HG03460 (cell line): ENCODE data around the gene CASP6.

Experiments used
- ATAC-seq: cut with Tn5 transposase; IDR thresholded peaks from one replicate; pipeline ENCODE4 v1.9.1; 2021; ENCODE audit not compliant: unreplicated experiment

Gene CASP6

GRCh38 chr4:109673303-109673702 is 29.9 kb downstream of the CASP6 start:
- ATAC-seq, result no peak

- no peak for ATAC-seq
Measured at GRCh38 chr4:109672169-109672930, 30.9 kb downstream of the CASP6 start.

GRCh38 chr4:109671350-109671749 is 31.9 kb downstream of the CASP6 start:
- no peak for ATAC-seq

- ATAC-seq, result no peak
Measured at GRCh38 chr4:109665783-109666485, 37.3 kb downstream of the CASP6 start.

- no peak for ATAC-seq
Measured at GRCh38 chr4:109662771-109663170, 40.5 kb downstream of the CASP6 start.

- no peak for ATAC-seq
Measured at GRCh38 chr4:109662116-109662515, 41.1 kb downstream of the CASP6 start.

- ATAC-seq, result no peak
Measured at GRCh38 chr4:109658871-109659410, 44.3 kb downstream of the CASP6 start.

GRCh38 chr4:109657854-109658418 is 45.3 kb downstream of the CASP6 start:
- ATAC-seq, result no peak

- ATAC-seq, result no peak
Measured at GRCh38 chr4:109655396-109655795, 47.8 kb downstream of the CASP6 start.

GRCh38 chr4:109649872-109650271 is 53.4 kb downstream of the CASP6 start:
- ATAC-seq, result peak; percentile 63

- ATAC-seq, result no peak
Measured at GRCh38 chr4:109648997-109649575, 54.2 kb downstream of the CASP6 start.

GRCh38 chr4:109648266-109648996 is 54.8 kb downstream of the CASP6 start:
- ATAC-seq, result peak; percentile 54

GRCh38 chr4:109645874-109646710 is 57.2 kb downstream of the CASP6 start:
- no peak for ATAC-seq

GRCh38 chr4:109640644-109641043 is 62.6 kb downstream of the CASP6 start:
- no peak for ATAC-seq
